ENCODE measurements around the gene MRPL57. TPM values are rescaled to one million over a fixed set of nuclear protein-coding genes. Genes with fewer than 3 reads are reported as not detected.
"Not testable (repeated sequence)": the region's sequence is repeated elsewhere in the genome, so short reads cannot be mapped to it uniquely, and the experiment has no call there.

Gene MRPL57
- total and polyA plus RNA-seq, 2 of the 8 experiments (the other 6 are each of a cell fraction or from before 2014, with no cell fraction given) = 29.9 to 34.1 TPM

DNA sequence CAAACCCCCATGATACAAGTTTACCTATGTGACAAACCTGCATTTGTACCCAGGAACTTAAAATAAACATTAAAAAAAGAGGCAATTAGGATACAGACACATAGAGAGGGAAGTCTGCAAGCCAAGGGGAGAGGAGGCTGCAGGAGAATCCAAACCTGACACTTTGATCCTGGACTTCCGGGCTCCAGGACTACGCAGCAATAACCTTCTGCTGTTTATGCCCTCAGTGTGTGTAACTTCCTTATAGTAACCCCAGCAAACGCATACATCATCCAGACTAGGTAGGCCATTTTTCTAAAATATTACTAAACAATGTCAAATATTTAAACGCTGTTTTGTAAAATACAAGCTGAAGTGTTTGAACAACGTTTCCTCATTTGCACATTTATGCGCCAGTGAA, 39.0 kb downstream of the MRPL57 start:
- H3K4me2 ChIP-seq (ENCODE audit: insufficient read depth in 1 of 2, low read depth in 2 of 2, low read length in 2 of 2); H4K91ac ChIP-seq (replicated peaks; ENCODE audit: insufficient read length, low read length); H2BK15ac ChIP-seq (ENCODE audit: low read length); H3K14ac ChIP-seq (ENCODE audit: insufficient read length); H3K23ac ChIP-seq (ENCODE audit: insufficient read length); H3K36me3 ChIP-seq (ENCODE audit: control insufficient read depth in 2 of 4, insufficient read depth in 4 of 4, low read length in 3 of 4); POLR2A ChIA-PET (ENCODE audit: partially characterized antibody); H4K8ac ChIP-seq (ENCODE audit: extremely low read depth, insufficient read depth, low read length); H3K23me2 ChIP-seq (ENCODE audit: low read depth, low read length); H3K79me2 ChIP-seq (ENCODE audit: control insufficient read depth in 1 of 2, insufficient read depth in 2 of 2, low read length in 2 of 2); H3K4me3 ChIP-seq (ENCODE audit: extremely low read depth in 1 of 4, insufficient read depth in 2 of 4, low read depth in 3 of 4, low read length in 4 of 4); H3K27me3 ChIP-seq (replicated peaks in 1 of 4; ENCODE audit: control insufficient read depth in 3 of 4, extremely low read depth in 1 of 4, insufficient read depth in 3 of 4, low read length in 3 of 4); H4K5ac ChIP-seq (ENCODE audit: insufficient read length, low read depth, low read length); H2BK12ac ChIP-seq (ENCODE audit: low read depth, low read length); H2BK20ac ChIP-seq (ENCODE audit: low read length); CTCF ChIA-PET (ENCODE audit: partially characterized antibody); H2BK5ac ChIP-seq (ENCODE audit: low read depth, low read length); H2AFZ ChIP-seq (ENCODE audit: low read length); H3K18ac ChIP-seq (ENCODE audit: extremely low read depth, low read length); H2AK5ac ChIP-seq (ENCODE audit: low read depth, low read length); H2BK120ac ChIP-seq (replicated peaks; ENCODE audit: low read depth, low read length); H3K27ac ChIP-seq (ENCODE audit: low read depth, low read length); H3K79me1 ChIP-seq (ENCODE audit: low read depth, low read length); H4K20me1 ChIP-seq (replicated peaks in 1 of 2; ENCODE audit: control insufficient read depth in 1 of 2, insufficient read depth in 2 of 2, low read length in 2 of 2); H3K9ac ChIP-seq (replicated peaks in 1 of 4; ENCODE audit: extremely low read depth in 1 of 4, low read depth in 3 of 4, low read length in 3 of 4); H3K9me3 ChIP-seq (ENCODE audit: insufficient read depth in 2 of 2, low read depth in 1 of 2, low read length in 1 of 2); DNase-seq (ENCODE audit: low read depth in 1 of 2, low spot score in 2 of 2); H3K4me1 ChIP-seq (replicated peaks in 1 of 4; ENCODE audit: control insufficient read depth in 3 of 4, insufficient read depth in 4 of 4, low read length in 3 of 4); FAIRE-seq; H3K56ac ChIP-seq (replicated peaks; ENCODE audit: insufficient read length, low read depth, low read length); H3K4ac ChIP-seq (replicated peaks; ENCODE audit: insufficient read length, low read depth, low read length): not testable (repeated sequence)
- 93% methylated on average over 6 of the region's 6 CpGs; no CpG with 5 or more reads in 1 of the 2 experiments for WGBS, 2 experiments (ENCODE audit: extremely low coverage in 1 of 2, insufficient coverage in 1 of 2, insufficient read length in 1 of 2, insufficient replicate concordance in 2 of 2, low coverage in 1 of 2, low lambda C conversion rate in 2 of 2, missing lambda C conversion rate in 1 of 2)

All from H1 (cell line).